ENCODE measurements around the gene WDR31. TPM values are rescaled to one million over a fixed set of nuclear protein-coding genes. Genes with fewer than 3 reads are reported as not detected.
A peak's percentile ranks its signal among the peaks of the same experiment; 100 is the strongest.

WDR31 gene
- total RNA-seq, 1 donor from 2014 or later, result 2.1 TPM

DNA sequence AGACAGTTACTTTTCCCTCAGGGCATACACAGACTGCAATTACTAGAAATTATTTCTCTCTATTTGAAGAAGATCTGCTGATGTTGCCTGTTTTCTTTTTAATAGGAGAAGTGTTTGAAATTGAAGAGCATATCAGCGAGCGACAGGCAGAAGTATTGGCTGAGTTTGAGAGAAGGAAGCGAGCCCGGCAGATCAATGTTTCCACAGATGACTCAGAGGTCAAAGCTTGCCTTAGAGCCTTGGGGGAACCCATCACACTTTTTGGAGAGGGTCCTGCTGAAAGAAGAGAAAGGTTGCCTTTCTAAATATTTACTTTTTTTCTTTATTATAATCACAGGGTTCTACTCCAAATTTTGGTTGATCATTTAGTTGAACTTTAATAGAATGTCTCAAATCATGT lies 61.2 kb downstream of the WDR31 start:
- Histone ChIP-seq H3K27ac (ENCODE audit: low read depth, low read length) (no peak overlapping the region), H3K4me1 (ENCODE audit: control insufficient read depth in 3 of 3, insufficient read depth in 3 of 3, low read length in 3 of 3) (peaks cover 8 to 21% (median 21%) of the 10 kb centered on the region in 3 donors), H3K36me3 (ENCODE audit: control insufficient read depth in 3 of 3, insufficient read depth in 3 of 3, low read length in 3 of 3) (peaks cover 28 to 57% (median 49%) of the 10 kb centered on the region in 3 donors), H3K4me3 (ENCODE audit: low read length in 3 of 3) (no peak overlapping the region), H3K9me3 (ENCODE audit: control insufficient read depth in 3 of 3, low read length in 3 of 3) (no peaks in the 10 kb centered on the region), H3K27me3 (ENCODE audit: control insufficient read depth in 3 of 3, insufficient read depth in 3 of 3, low read length in 3 of 3) (no peaks in the 10 kb centered on the region), H3K9ac (ENCODE audit: low read depth in 1 of 3, low read length in 3 of 3) (no peak overlapping the region)

DNA sequence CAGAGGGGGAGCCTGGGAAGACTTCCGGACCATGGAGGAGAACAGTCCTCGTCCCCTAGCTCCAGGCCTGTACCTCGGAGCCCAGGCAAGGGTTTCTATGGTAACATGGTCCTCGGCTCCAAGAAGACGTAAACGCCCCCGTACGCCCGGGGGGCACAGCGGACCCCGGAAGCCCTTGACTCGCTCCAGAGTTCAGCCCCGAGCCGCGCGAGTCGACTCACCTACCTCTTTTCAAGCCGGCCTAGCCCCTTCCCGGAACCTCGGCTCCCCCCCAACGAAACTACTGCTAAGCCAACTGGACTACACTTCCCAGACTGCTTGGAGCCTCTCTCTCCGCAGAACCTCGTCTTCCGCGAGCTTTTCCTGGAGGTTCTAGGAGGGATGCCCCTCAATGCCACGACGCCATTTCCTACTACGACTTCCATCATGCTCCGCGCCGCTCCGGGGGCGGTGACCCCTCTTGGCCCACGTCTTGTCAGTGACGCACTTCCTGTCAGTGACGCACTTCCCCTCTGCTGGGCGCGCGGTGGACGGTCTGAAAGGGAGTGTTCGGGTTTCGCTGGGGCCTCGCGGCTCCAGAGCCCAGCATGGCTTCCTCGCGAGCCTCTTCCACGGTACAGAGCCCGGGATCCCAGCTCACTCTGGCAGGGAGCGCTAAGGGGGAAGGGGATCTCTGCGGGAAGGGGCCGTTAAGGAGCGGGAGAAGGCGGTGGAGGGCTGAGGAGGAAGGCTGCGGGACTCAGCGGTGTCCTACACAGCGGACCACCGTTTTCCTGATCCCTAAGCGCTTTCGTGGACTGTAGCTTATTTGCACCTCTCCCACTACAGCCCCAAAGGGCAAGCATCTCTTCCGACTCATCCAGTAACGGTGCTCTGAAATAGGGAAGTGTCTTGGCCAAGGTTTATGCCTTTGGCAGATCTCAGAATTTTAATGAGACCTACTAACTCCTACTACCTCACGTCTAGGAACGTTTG lies 64.6 kb downstream of the WDR31 start, which contains the start of the genes CDC26 and PRPF4:
Gene CDC26 (minus strand): TSS at position 416 of the 975 bp plus-strand sequence. CDS start 3,065 bp downstream, outside the sequence.
Gene PRPF4 (plus strand): TSS at position 502 of the 975 bp plus-strand sequence. CDS start 86 bp downstream, at position 588.
- peaks cover 8 to 21% (median 21%) of the 10 kb centered on the region in 3 donors for H3K4me1 ChIP-seq (ENCODE audit: control insufficient read depth in 3 of 3, insufficient read depth in 3 of 3, low read length in 3 of 3)
- H3K9ac ChIP-seq (ENCODE audit: low read depth in 1 of 3, low read length in 3 of 3), result peak within 1 kb of the TSS; percentile 93 to 98 (median 98)
- peak within 1 kb of the TSS; percentile 93 to 95 (median 95) for H3K4me3 ChIP-seq (ENCODE audit: low read length in 3 of 3)
- no peaks in the 10 kb centered on the region for H3K9me3 ChIP-seq (ENCODE audit: control insufficient read depth in 3 of 3, low read length in 3 of 3)
- H3K27me3 ChIP-seq (ENCODE audit: control insufficient read depth in 3 of 3, insufficient read depth in 3 of 3, low read length in 3 of 3), result no peaks in the 10 kb centered on the region
- peak within 1 kb of the TSS; percentile 91 for H3K27ac ChIP-seq (ENCODE audit: low read depth, low read length)
- H3K36me3 ChIP-seq (ENCODE audit: control insufficient read depth in 3 of 3, insufficient read depth in 3 of 3, low read length in 3 of 3), result peaks cover 29 to 42% (median 42%) of the 10 kb centered on the region in 3 donors

GRCh38 chr9:113274474-113275156 lies 65.5 kb downstream of the WDR31 start:
- peaks cover 26 to 40% (median 40%) of the 10 kb centered on the region in 3 donors for H3K36me3 ChIP-seq (ENCODE audit: control insufficient read depth in 3 of 3, insufficient read depth in 3 of 3, low read length in 3 of 3)

DNA sequence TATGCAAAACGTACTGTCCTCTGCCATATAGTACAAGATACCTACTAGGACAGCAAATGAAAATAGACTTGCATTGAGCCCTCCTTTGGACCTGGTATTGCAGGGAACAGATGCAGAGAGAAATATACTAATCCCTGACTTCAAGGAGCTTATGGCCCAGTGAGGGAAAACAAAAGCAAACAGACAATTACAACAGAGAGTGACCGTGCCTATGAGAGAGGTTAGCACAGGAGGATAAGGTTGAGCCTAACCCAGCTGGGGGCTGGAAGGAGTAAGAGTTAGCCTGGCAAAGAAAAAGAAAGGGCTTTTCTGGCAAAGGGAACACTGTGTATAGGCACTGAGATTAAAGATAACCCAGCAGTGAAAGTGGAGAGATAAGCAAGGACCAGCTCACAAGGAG lies 70.2 kb downstream of the WDR31 start:
- H3K27me3 ChIP-seq (ENCODE audit: control insufficient read depth in 3 of 3, insufficient read depth in 3 of 3, low read length in 3 of 3), result no peaks in the 10 kb centered on the region
- peaks cover 28 to 48% (median 30%) of the 10 kb centered on the region in 3 donors for H3K36me3 ChIP-seq (ENCODE audit: control insufficient read depth in 3 of 3, insufficient read depth in 3 of 3, low read length in 3 of 3)
- H3K9me3 ChIP-seq (ENCODE audit: control insufficient read depth in 3 of 3, low read length in 3 of 3), result no peaks in the 10 kb centered on the region
- no peak overlapping the region for H3K4me3 ChIP-seq (ENCODE audit: low read length in 3 of 3)
- H3K27ac ChIP-seq (ENCODE audit: low read depth, low read length), result no peak overlapping the region
- peaks cover 3 to 11% (median 9%) of the 10 kb centered on the region in 3 donors for H3K4me1 ChIP-seq (ENCODE audit: control insufficient read depth in 3 of 3, insufficient read depth in 3 of 3, low read length in 3 of 3)
- H3K9ac ChIP-seq (ENCODE audit: low read depth in 1 of 3, low read length in 3 of 3), result no peak overlapping the region

More at GRCh38 chr9:113274474-113275156, 65.5 kb downstream of the WDR31 start:
- Histone ChIP-seq H3K4me1 (ENCODE audit: control insufficient read depth in 3 of 3, insufficient read depth in 3 of 3, low read length in 3 of 3) (peaks cover 8 to 21% (median 21%) of the 10 kb centered on the region in 3 donors), H3K27ac (ENCODE audit: low read depth, low read length) (peak overlapping the region; percentile 91), H3K9ac (ENCODE audit: low read depth in 1 of 3, low read length in 3 of 3) (peak overlapping the region; percentile 88 to 98 (median 98)), H3K4me3 (ENCODE audit: low read length in 3 of 3) (peak overlapping the region; percentile 93 to 95 (median 95)), H3K9me3 (ENCODE audit: control insufficient read depth in 3 of 3, low read length in 3 of 3) (no peaks in the 10 kb centered on the region), H3K27me3 (ENCODE audit: control insufficient read depth in 3 of 3, insufficient read depth in 3 of 3, low read length in 3 of 3) (no peaks in the 10 kb centered on the region)

- peaks cover 3 to 5% (median 4%) of the 10 kb centered on the region in 3 donors for H3K4me1 ChIP-seq (ENCODE audit: control insufficient read depth in 3 of 3, insufficient read depth in 3 of 3, low read length in 3 of 3)
- H3K27me3 ChIP-seq (ENCODE audit: control insufficient read depth in 3 of 3, insufficient read depth in 3 of 3, low read length in 3 of 3), result no peaks in the 10 kb centered on the region
- H3K36me3 ChIP-seq (ENCODE audit: control insufficient read depth in 3 of 3, insufficient read depth in 3 of 3, low read length in 3 of 3), result peaks cover 28 to 48% (median 30%) of the 10 kb centered on the region in 3 donors
- H3K9ac ChIP-seq (ENCODE audit: low read depth in 1 of 3, low read length in 3 of 3), result no peak overlapping the region
- H3K4me3 ChIP-seq (ENCODE audit: low read length in 3 of 3), result no peak overlapping the region
- H3K9me3 ChIP-seq (ENCODE audit: control insufficient read depth in 3 of 3, low read length in 3 of 3), result no peaks in the 10 kb centered on the region
- no peak overlapping the region for H3K27ac ChIP-seq (ENCODE audit: low read depth, low read length)
Observed at GRCh38 chr9:113269355-113269754, 70.7 kb downstream of the WDR31 start.

DNA sequence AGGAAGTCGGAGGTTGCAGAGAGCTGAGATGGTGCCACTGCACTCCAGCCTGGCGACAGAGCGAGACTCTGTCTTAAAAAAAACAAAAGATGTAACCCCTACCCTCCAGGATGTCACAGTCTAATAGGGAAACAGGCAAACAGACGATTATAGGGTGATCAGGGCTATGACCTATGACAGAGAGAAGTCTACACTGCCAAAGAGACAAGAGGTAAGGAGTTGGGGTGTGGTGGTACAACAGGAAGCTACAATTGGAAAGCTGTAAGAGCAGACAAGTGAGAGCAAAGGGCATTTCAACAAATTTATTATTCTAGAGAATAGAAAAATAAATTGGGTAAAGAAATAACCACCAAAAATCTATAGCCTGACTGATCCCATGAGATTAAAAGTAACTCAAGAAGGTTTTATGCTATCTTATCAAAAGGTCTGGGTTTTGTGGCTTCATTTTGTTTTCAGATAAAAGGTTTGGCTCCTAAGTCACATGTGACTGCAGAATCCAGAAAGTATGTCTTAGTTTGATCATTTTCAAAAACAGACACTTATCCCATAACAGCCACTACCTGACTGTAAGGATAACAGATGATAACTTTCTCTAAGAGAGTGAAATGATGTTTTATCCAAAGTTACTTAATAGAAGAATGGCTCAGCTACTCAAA lies 72.0 kb downstream of the WDR31 start:
- H3K4me1 ChIP-seq (ENCODE audit: control insufficient read depth in 3 of 3, insufficient read depth in 3 of 3, low read length in 3 of 3), result no peaks in the 10 kb centered on the region
- no peak overlapping the region for H3K27ac ChIP-seq (ENCODE audit: low read depth, low read length)
- H3K27me3 ChIP-seq (ENCODE audit: control insufficient read depth in 3 of 3, insufficient read depth in 3 of 3, low read length in 3 of 3), result no peaks in the 10 kb centered on the region
- no peak overlapping the region for H3K4me3 ChIP-seq (ENCODE audit: low read length in 3 of 3)
- no peaks in the 10 kb centered on the region for H3K9me3 ChIP-seq (ENCODE audit: control insufficient read depth in 3 of 3, low read length in 3 of 3)
- H3K36me3 ChIP-seq (ENCODE audit: control insufficient read depth in 3 of 3, insufficient read depth in 3 of 3, low read length in 3 of 3), result peaks cover 25 to 48% (median 30%) of the 10 kb centered on the region in 3 donors
- no peak overlapping the region for H3K9ac ChIP-seq (ENCODE audit: low read depth in 1 of 3, low read length in 3 of 3)

DNA sequence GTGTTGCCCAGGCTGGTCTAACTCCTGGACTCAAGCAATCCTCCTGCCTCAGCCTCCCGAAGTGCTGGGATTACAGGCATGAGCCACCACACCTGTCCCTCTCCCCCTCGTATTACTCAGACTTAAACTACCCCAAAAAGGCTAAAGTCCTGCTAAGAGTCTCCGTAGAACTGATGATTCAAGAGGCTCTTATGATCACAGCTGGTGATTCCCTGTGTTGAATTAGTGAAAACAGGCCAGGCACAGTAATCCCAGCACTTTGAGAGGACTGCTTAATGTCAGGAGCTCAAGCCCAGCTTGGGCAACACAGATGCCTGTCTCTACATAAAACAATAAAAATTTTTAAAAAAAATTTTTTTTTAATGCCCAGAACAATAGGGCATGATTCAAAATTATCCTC lies 73.9 kb downstream of the WDR31 start:
- Histone ChIP-seq H3K36me3 (ENCODE audit: control insufficient read depth in 3 of 3, insufficient read depth in 3 of 3, low read length in 3 of 3) (peaks cover 23 to 40% (median 26%) of the 10 kb centered on the region in 3 donors), H3K4me3 (ENCODE audit: low read length in 3 of 3) (no peak overlapping the region), H3K9me3 (ENCODE audit: control insufficient read depth in 3 of 3, low read length in 3 of 3) (no peaks in the 10 kb centered on the region), H3K9ac (ENCODE audit: low read depth in 1 of 3, low read length in 3 of 3) (no peak overlapping the region), H3K27me3 (ENCODE audit: control insufficient read depth in 3 of 3, insufficient read depth in 3 of 3, low read length in 3 of 3) (no peaks in the 10 kb centered on the region), H3K27ac (ENCODE audit: low read depth, low read length) (no peak overlapping the region), H3K4me1 (ENCODE audit: control insufficient read depth in 3 of 3, insufficient read depth in 3 of 3, low read length in 3 of 3) (no peaks in the 10 kb centered on the region)

Other genes starting within 250 kb of the WDR31 start
- 5.2 TPM for gene SLC31A2, start 189.3 kb downstream of the WDR31 start, total RNA-seq
- gene FKBP15, start 119.0 kb downstream of the WDR31 start, total RNA-seq, result 11.5 TPM
- gene SLC31A1, start 118.7 kb downstream of the WDR31 start, total RNA-seq, result 9.9 TPM
- 28.2 TPM for gene CDC26, start 64.7 kb downstream of the WDR31 start, total RNA-seq
- 19.3 TPM for gene PRPF4, start 64.6 kb downstream of the WDR31 start, total RNA-seq
- not detected for gene RNF183, start 36.9 kb downstream of the WDR31 start, total RNA-seq
- 1.0 TPM for gene BSPRY, start 9.3 kb upstream of the WDR31 start, total RNA-seq
- 3.7 TPM for gene HDHD3, start 36.7 kb upstream of the WDR31 start, total RNA-seq
- gene ALAD, start 61.0 kb upstream of the WDR31 start, total RNA-seq, result 8.4 TPM
- gene POLE3, start 70.4 kb upstream of the WDR31 start, total RNA-seq, result 32.4 TPM
- gene C9orf43, start 70.5 kb upstream of the WDR31 start, total RNA-seq, result 0.52 TPM
- 48.0 TPM for gene RGS3, start 123.5 kb upstream of the WDR31 start, total RNA-seq

Data from skeletal muscle tissue (tissue), 4 donors.